Subcutaneous adipose tissue (tissue), 4 donors: Measurements from ENCODE around the gene SNED1. TPM values are rescaled to one million over a fixed set of nuclear protein-coding genes. Genes with fewer than 3 reads are reported as not detected.

Experiments used
- small RNA-seq: library from RNA; depleted of rRNA; stranded (forward); fragments of <200 nt; gene quantifications from one replicate; pipeline ENCODE3, GENCODE V24; 2016
- total RNA-seq, 4 donors: library from RNA; depleted of rRNA; stranded (reverse); fragments of >200 nt; gene quantifications; one replicate each; pipeline ENCODE4 v1.1.0, GENCODE V29; 2016
- TF ChIP-seq, protein P1 (sequence below): fragments of 450-650 bp; IDR thresholded peaks from one replicate; pipeline ENCODE4 v1.5.1; 2016; ENCODE audit warnings: low read depth, mild to moderate bottlenecking, control low read depth, antibody characterized with exemption, moderate library complexity

SNED1 gene
- total RNA-seq, 4 donors from 2014 or later: 34.9 to 83.3 (median 39.7) TPM

DNA sequence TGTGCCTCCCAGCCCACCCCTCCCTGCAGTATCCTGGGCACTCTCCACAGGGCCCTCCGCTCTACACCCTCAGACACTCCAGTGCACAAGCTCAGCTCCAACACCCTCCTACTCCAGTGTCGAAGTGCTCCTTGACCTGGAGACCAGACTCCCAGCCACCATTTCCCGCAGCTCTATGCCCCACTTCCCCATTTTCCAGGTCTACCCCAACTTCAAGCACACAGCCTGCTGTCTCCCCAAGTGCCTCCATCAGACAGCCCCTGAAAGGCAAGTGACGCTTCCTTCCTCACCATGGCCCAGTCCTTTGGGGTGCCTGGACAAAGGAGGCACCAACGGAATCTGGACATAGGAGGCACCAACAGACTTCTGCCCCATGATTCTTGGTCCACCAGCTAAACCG is 143.6 kb downstream of the SNED1 start:
- TF ChIP-seq, protein P1, sequence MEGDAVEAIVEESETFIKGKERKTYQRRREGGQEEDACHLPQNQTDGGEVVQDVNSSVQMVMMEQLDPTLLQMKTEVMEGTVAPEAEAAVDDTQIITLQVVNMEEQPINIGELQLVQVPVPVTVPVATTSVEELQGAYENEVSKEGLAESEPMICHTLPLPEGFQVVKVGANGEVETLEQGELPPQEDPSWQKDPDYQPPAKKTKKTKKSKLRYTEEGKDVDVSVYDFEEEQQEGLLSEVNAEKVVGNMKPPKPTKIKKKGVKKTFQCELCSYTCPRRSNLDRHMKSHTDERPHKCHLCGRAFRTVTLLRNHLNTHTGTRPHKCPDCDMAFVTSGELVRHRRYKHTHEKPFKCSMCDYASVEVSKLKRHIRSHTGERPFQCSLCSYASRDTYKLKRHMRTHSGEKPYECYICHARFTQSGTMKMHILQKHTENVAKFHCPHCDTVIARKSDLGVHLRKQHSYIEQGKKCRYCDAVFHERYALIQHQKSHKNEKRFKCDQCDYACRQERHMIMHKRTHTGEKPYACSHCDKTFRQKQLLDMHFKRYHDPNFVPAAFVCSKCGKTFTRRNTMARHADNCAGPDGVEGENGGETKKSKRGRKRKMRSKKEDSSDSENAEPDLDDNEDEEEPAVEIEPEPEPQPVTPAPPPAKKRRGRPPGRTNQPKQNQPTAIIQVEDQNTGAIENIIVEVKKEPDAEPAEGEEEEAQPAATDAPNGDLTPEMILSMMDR: no peak

DNA sequence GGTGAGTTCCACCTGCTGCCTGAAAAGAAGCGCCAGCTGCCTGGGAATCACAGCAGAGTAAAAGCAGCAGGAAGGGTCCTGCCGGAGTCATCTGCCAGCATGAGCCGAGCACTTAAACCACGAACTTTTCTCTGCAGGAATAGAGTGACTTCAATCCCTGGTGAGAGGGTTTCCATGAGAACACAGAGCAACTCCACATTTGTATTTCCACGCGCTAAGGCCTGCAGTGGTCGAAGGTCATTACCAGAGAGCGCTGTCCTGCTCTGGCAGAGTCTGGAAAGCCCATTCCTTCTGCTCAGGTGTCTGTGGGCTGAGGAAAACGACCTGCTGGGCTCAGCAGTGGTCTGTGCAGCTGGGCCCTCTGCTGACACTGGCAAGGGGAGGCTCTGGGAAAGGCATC is 144.2 kb downstream of the SNED1 start:
- TF ChIP-seq, protein P1: no peak

Small RNA genes within 50 kb of the gene (small RNA-seq; reads per million reads assigned to genes)
- gene AC005237.2: not detected

Other genes with a start within 250 kb of the SNED1 start
- not detected for gene KIF1A, start 178.4 kb upstream of the SNED1 start, total RNA-seq
- gene AGXT, start 129.8 kb upstream of the SNED1 start, total RNA-seq: under 1 TPM in 2 of 4 donors, not detected in 2; 0.33 to 0.75 TPM
- not detected for gene MAB21L4, start 102.5 kb upstream of the SNED1 start, total RNA-seq
- not detected for gene CROCC2, start 92.3 kb upstream of the SNED1 start, total RNA-seq
- 10 to 100 TPM; 31.6 to 45.2 (median 38.4) TPM for gene MTERF4, start 103.7 kb downstream of the SNED1 start, total RNA-seq
- gene PASK, start 150.9 kb downstream of the SNED1 start, total RNA-seq: 1 to 10 TPM; 2.0 to 4.4 (median 4.0) TPM
- gene PPP1R7, start 151.8 kb downstream of the SNED1 start, total RNA-seq: 10 to 100 TPM; 38.8 to 48.1 (median 40.3) TPM
- gene ANO7, start 190.1 kb downstream of the SNED1 start, total RNA-seq: under 1 TPM in 3 of 4 donors, not detected in 1; 0.34 to 0.66 (median 0.65) TPM